ENCODE data around the gene HAUS7.

GRCh38 chrX:153413731-153414130 lies 56.6 kb downstream of the HAUS7 start:
- TF ChIP-seq ARNTL (CRISPR knock-in tag; IDR thresholded peaks at IDR 0.05; ENCODE audit: borderline replicate concordance, low read depth) (no peak), ZFP30 (CRISPR knock-in tag; IDR thresholded peaks at IDR 0.05) (no peak), RARB (CRISPR knock-in tag; IDR thresholded peaks at IDR 0.05) (no peak), SNAI2 (CRISPR knock-in tag; IDR thresholded peaks at IDR 0.05) (no peak), TOX (CRISPR knock-in tag; IDR thresholded peaks at IDR 0.05; ENCODE audit: borderline replicate concordance) (no peak), ZNF565 (CRISPR knock-in tag; conservative IDR thresholded peaks at IDR 0.05; ENCODE audit: low read depth) (no peak), ISL1 (CRISPR knock-in tag; IDR thresholded peaks at IDR 0.05) (no peak), TCF4 (CRISPR knock-in tag; IDR thresholded peaks at IDR 0.05; ENCODE audit: borderline replicate concordance) (no peak), ZNF8 (CRISPR knock-in tag; IDR thresholded peaks at IDR 0.05) (no peak), CSRNP3 (CRISPR knock-in tag; IDR thresholded peaks at IDR 0.05) (no peak)
- TF ChIP-seq, protein P1, sequence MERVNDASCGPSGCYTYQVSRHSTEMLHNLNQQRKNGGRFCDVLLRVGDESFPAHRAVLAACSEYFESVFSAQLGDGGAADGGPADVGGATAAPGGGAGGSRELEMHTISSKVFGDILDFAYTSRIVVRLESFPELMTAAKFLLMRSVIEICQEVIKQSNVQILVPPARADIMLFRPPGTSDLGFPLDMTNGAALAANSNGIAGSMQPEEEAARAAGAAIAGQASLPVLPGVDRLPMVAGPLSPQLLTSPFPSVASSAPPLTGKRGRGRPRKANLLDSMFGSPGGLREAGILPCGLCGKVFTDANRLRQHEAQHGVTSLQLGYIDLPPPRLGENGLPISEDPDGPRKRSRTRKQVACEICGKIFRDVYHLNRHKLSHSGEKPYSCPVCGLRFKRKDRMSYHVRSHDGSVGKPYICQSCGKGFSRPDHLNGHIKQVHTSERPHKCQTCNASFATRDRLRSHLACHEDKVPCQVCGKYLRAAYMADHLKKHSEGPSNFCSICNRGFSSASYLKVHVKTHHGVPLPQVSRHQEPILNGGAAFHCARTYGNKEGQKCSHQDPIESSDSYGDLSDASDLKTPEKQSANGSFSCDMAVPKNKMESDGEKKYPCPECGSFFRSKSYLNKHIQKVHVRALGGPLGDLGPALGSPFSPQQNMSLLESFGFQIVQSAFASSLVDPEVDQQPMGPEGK (CRISPR knock-in tag; IDR thresholded peaks at IDR 0.05; ENCODE audit: borderline replicate concordance), result no peak
- TF ChIP-seq, protein P2, sequence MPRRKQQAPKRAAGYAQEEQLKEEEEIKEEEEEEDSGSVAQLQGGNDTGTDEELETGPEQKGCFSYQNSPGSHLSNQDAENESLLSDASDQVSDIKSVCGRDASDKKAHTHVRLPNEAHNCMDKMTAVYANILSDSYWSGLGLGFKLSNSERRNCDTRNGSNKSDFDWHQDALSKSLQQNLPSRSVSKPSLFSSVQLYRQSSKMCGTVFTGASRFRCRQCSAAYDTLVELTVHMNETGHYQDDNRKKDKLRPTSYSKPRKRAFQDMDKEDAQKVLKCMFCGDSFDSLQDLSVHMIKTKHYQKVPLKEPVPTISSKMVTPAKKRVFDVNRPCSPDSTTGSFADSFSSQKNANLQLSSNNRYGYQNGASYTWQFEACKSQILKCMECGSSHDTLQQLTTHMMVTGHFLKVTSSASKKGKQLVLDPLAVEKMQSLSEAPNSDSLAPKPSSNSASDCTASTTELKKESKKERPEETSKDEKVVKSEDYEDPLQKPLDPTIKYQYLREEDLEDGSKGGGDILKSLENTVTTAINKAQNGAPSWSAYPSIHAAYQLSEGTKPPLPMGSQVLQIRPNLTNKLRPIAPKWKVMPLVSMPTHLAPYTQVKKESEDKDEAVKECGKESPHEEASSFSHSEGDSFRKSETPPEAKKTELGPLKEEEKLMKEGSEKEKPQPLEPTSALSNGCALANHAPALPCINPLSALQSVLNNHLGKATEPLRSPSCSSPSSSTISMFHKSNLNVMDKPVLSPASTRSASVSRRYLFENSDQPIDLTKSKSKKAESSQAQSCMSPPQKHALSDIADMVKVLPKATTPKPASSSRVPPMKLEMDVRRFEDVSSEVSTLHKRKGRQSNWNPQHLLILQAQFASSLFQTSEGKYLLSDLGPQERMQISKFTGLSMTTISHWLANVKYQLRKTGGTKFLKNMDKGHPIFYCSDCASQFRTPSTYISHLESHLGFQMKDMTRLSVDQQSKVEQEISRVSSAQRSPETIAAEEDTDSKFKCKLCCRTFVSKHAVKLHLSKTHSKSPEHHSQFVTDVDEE (CRISPR knock-in tag; IDR thresholded peaks at IDR 0.05), result no peak
- TF ChIP-seq, protein P3, sequence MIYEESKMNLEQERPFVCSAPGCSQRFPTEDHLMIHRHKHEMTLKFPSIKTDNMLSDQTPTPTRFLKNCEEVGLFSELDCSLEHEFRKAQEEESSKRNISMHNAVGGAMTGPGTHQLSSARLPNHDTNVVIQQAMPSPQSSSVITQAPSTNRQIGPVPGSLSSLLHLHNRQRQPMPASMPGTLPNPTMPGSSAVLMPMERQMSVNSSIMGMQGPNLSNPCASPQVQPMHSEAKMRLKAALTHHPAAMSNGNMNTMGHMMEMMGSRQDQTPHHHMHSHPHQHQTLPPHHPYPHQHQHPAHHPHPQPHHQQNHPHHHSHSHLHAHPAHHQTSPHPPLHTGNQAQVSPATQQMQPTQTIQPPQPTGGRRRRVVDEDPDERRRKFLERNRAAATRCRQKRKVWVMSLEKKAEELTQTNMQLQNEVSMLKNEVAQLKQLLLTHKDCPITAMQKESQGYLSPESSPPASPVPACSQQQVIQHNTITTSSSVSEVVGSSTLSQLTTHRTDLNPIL (CRISPR knock-in tag; IDR thresholded peaks at IDR 0.05; ENCODE audit: low read depth), result no peak
- TF ChIP-seq, protein P4, sequence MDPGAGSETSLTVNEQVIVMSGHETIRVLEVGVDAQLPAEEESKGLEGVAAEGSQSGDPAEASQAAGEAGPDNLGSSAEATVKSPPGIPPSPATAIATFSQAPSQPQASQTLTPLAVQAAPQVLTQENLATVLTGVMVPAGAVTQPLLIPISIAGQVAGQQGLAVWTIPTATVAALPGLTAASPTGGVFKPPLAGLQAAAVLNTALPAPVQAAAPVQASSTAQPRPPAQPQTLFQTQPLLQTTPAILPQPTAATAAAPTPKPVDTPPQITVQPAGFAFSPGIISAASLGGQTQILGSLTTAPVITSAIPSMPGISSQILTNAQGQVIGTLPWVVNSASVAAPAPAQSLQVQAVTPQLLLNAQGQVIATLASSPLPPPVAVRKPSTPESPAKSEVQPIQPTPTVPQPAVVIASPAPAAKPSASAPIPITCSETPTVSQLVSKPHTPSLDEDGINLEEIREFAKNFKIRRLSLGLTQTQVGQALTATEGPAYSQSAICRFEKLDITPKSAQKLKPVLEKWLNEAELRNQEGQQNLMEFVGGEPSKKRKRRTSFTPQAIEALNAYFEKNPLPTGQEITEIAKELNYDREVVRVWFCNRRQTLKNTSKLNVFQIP (CRISPR knock-in tag; IDR thresholded peaks at IDR 0.05; ENCODE audit: borderline replicate concordance, low read depth), result no peak
